Liver (tissue), 3 donors: ENCODE measurements around the gene ZNF22.

Source experiments
- CTCF ChIP-seq: fragments of 150-350 bp; IDR thresholded peaks from 2 replicates; pipeline ENCODE4 v1.5.1; 2017; ENCODE audit warnings: improper control_type of control experiment, low read depth, low read length; ENCODE audit not compliant: missing input control
- FOXA1 ChIP-seq: IDR thresholded peaks from 2 replicates; pipeline ENCODE4 v1.6.1; 2016; ENCODE audit warnings: antibody characterized with exemption
- GABPA ChIP-seq, 2 donors: IDR thresholded peaks in 1 of 2; conservative IDR thresholded peaks in 1 of 2; 2 replicates each; pipeline ENCODE4 v1.6.1; 2016; ENCODE audit warnings: antibody characterized with exemption in 2 of 2, mild to moderate bottlenecking in 1 of 2, moderate library complexity in 1 of 2
- HNF4A ChIP-seq, 2 donors: conservative IDR thresholded peaks; 2 replicates each; pipeline ENCODE4 v1.6.1; 2016; ENCODE audit warnings: antibody characterized with exemption in 2 of 2, mild to moderate bottlenecking in 2 of 2
- HNF4G ChIP-seq: IDR thresholded peaks from 2 replicates; pipeline ENCODE4 v1.6.1; 2016; ENCODE audit warnings: antibody characterized with exemption
- MAX ChIP-seq: IDR thresholded peaks from 2 replicates; pipeline ENCODE4 v1.6.1; 2016; ENCODE audit warnings: antibody characterized with exemption
- RAD21 ChIP-seq, 2 donors: IDR thresholded peaks; 2 replicates each; pipeline ENCODE4 v1.6.1; 2016; ENCODE audit warnings: antibody characterized with exemption in 2 of 2, mild to moderate bottlenecking in 2 of 2
- REST ChIP-seq: IDR thresholded peaks from 2 replicates; pipeline ENCODE4 v1.6.1; 2016; ENCODE audit warnings: antibody characterized with exemption, mild to moderate bottlenecking
- RXRA ChIP-seq, 2 donors: IDR thresholded peaks; 2 replicates each; pipeline ENCODE4 v1.6.1; 2017 to 2018; ENCODE audit warnings: antibody characterized with exemption in 2 of 2, mild to moderate bottlenecking in 1 of 2
- TAF1 ChIP-seq: conservative IDR thresholded peaks from 2 replicates; pipeline ENCODE4 v1.6.1; 2016; ENCODE audit warnings: antibody characterized with exemption, mild to moderate bottlenecking
- YY1 ChIP-seq: IDR thresholded peaks from 2 replicates; pipeline ENCODE4 v1.6.1; 2016; ENCODE audit warnings: antibody characterized with exemption, mild to moderate bottlenecking
- ZBTB33 ChIP-seq: IDR thresholded peaks from 2 replicates; pipeline ENCODE4 v1.6.1; 2016; ENCODE audit warnings: antibody characterized with exemption
- donor health status: healthy.
- donor health status: healthy.

GRCh38 chr10:45015590-45015989, 14.9 kb downstream of the ZNF22 start:
- TF ChIP-seq CTCF, result no peak
- no peak for TF ChIP-seq HNF4G
- no peak for TF ChIP-seq ZBTB33
- TF ChIP-seq REST, result no peak
- no peak for TF ChIP-seq HNF4A (conservative IDR thresholded peaks at IDR 0.05)
- no peak for TF ChIP-seq MAX
- TF ChIP-seq YY1, result no peak
- TF ChIP-seq RAD21 (IDR thresholded peaks at IDR 0.05), result no peak
- no peak for TF ChIP-seq TAF1
- TF ChIP-seq FOXA1, result no peak
- TF ChIP-seq GABPA (IDR thresholded peaks at IDR 0.05 in 1 of 2, conservative IDR thresholded peaks at IDR 0.05 in 1 of 2), result no peak
- TF ChIP-seq RXRA (IDR thresholded peaks at IDR 0.05), result no peak
